Ureter (tissue), 1 donor: ENCODE results near the gene DOC2A. TPM values are rescaled to one million over a fixed set of nuclear protein-coding genes. Genes with fewer than 3 reads are reported as not detected.

Source experiments
- DNase-seq: peaks from one replicate; pipeline ENCODE4 v3.0.0-alpha.2; 2020; ENCODE audit warnings: low spot score
- total RNA-seq: library from RNA; stranded (reverse); gene quantifications from one replicate; pipeline ENCODE4 v1.2.4, GENCODE V29; 2023
- donor health status: DM: yes; HTN: yes; CAD: no.

DOC2A gene
- total RNA-seq, 1 donor from 2014 or later, result 3.1 TPM

- no peak for DNase-seq
Observed at GRCh38 chr16:30005341-30006094, 5.3 kb downstream of the DOC2A start.

- no peak for DNase-seq
Observed at GRCh38 chr16:30004811-30005242, 6.0 kb downstream of the DOC2A start.

GRCh38 chr16:30004424-30004776, 6.4 kb downstream of the DOC2A start:
- DNase-seq, result no peak

GRCh38 chr16:30003670-30004423, 7.0 kb downstream of the DOC2A start:
- DNase-seq, result no peak

- no peak for DNase-seq
Observed at GRCh38 chr16:30002614-30003346, 8.0 kb downstream of the DOC2A start.

GRCh38 chr16:30000735-30001631, 9.8 kb downstream of the DOC2A start:
- DNase-seq, result no peak

GRCh38 chr16:29999605-30000004, 11.2 kb downstream of the DOC2A start:
- DNase-seq, result no peak

- no peak for DNase-seq
Observed at GRCh38 chr16:29996766-29997250, 14.0 kb downstream of the DOC2A start.

- DNase-seq, result peak; percentile 98
Observed at GRCh38 chr16:29995911-29996765, 14.7 kb downstream of the DOC2A start, which contains the start of gene INO80E. INO80E (plus strand) TSS chr16:29996241; CDS start chr16:29996311, 70 bp downstream.

- peak; percentile 91 for DNase-seq
Observed at GRCh38 chr16:29995324-29995910, 15.4 kb downstream of the DOC2A start, which contains the start of gene HIRIP3. HIRIP3 (minus strand) TSS chr16:29995617; CDS start chr16:29995605, 12 bp downstream.

GRCh38 chr16:29994600-29995323, 16.1 kb downstream of the DOC2A start:
- DNase-seq, result peak; percentile 79

- DNase-seq, result no peak
Observed at GRCh38 chr16:29993903-29994599, 16.8 kb downstream of the DOC2A start.

GRCh38 chr16:29993191-29993902, 17.5 kb downstream of the DOC2A start:
- no peak for DNase-seq

GRCh38 chr16:29992344-29992967, 18.4 kb downstream of the DOC2A start:
- no peak for DNase-seq

GRCh38 chr16:29991571-29991904, 19.3 kb downstream of the DOC2A start:
- DNase-seq, result no peak

- no peak for DNase-seq
Observed at GRCh38 chr16:29990883-29991570, 19.8 kb downstream of the DOC2A start.

- DNase-seq, result no peak
Observed at GRCh38 chr16:29990034-29990433, 20.8 kb downstream of the DOC2A start.
